Heart right ventricle (tissue), 16 donors: ENCODE data around the gene KIF3B. TPM values are rescaled to one million over a fixed set of nuclear protein-coding genes. Genes with fewer than 3 reads are reported as not detected.

Experiments used
- ATAC-seq, 8 donors: fragments of 200-7000 bp; cut with Tn5 transposase; one replicate each; pipeline ENCODE4 v1.9.1; 2020; ENCODE audit warnings: mild to moderate bottlenecking in 8 of 8, moderate library complexity in 8 of 8, moderate number of reproducible peaks in 1 of 8
- DNase-seq, 2 donors: peaks; one replicate each; pipeline ENCODE4 v3.0.0-alpha.2; 2020
- H3K27ac ChIP-seq, 10 donors: fragments of 200-600 bp; sonication (generic) in 2 of 10; one replicate each; pipeline versions ENCODE4 v1.5.0 to v1.8.0; 2020 to 2022; ENCODE audit warnings: mild to moderate bottlenecking in 3 of 10
- H3K27me3 ChIP-seq, 7 donors: fragments of 200-600 bp; one replicate each; pipeline ENCODE4 v1.8.0; 2021 to 2022; ENCODE audit warnings: mild to moderate bottlenecking in 2 of 7
- H3K36me3 ChIP-seq, 9 donors: fragments of 200-600 bp; sonication (generic) in 1 of 9; one replicate each; pipeline versions ENCODE4 v1.5.0 to v1.8.0; 2020 to 2022; ENCODE audit warnings: mild to moderate bottlenecking in 2 of 9
- H3K4me1 ChIP-seq, 9 donors: fragments of 200-600 bp; sonication (generic) in 1 of 9; one replicate each; pipeline versions ENCODE4 v1.5.0 to v1.8.0; 2020 to 2022; ENCODE audit warnings: mild to moderate bottlenecking in 4 of 9
- H3K4me3 ChIP-seq, 10 donors: fragments of 200-600 bp; sonication (generic) in 2 of 10; one replicate each; pipeline versions ENCODE4 v1.5.0 to v1.8.0; 2020 to 2022; ENCODE audit warnings: mild to moderate bottlenecking in 7 of 10, moderate library complexity in 2 of 10
- H3K9me3 ChIP-seq, 11 donors: fragments of 200-600 bp in 10 of 11; sonication (generic) in 2 of 11; one replicate each; pipeline versions ENCODE4 v1.5.0 to v1.8.0; 2013 to 2022; ENCODE audit warnings: mild to moderate bottlenecking in 2 of 11, control low read depth in 1 of 11, moderate library complexity in 1 of 11
- WGBS, 2 donors: extraction: QIAGEN DNeasy Blood & Tissue Kit; methylation state at CpG; one replicate each; pipeline ENCODE4 v1.1.7; 2013; ENCODE audit warnings: inconsistent platforms in 1 of 2; 5-methylcytosine and 5-hydroxymethylcytosine counted together
- intact Hi-C, 10 donors: fragments of 100-400 bp; cut with DNase I; formaldehyde crosslinking; loops; one replicate each; pipeline versions ENCODE4 v1.11.1 to v1.14.2; 2022
- polyA plus RNA-seq, 2 donors: library from polyadenylated mRNA; stranded (reverse); fragments of 200-250 nt; gene quantifications; one replicate each; pipeline ENCODE4 v1.2.3, GENCODE V29; 2013
- total RNA-seq, 10 donors: library from RNA; stranded (reverse); fragmentation: NEBNext Ultra II Directional in 3 of 10; extraction: Animal tissue kit (Norgen Biotek cat#: 25700) in 3 of 10; gene quantifications; one replicate each; pipeline versions ENCODE4 v1.2.1 to v1.2.4, GENCODE V29; 2021 to 2023
- TF ChIP-seq, protein P1 (sequence below), 9 donors: fragments of 200-600 bp; sonication (generic) in 2 of 9; IDR thresholded peaks; one replicate each; pipeline versions ENCODE4 v1.5.0 to v1.8.0; 2021 to 2022; ENCODE audit warnings: antibody characterized with exemption in 9 of 9, mild to moderate bottlenecking in 5 of 9, moderate library complexity in 1 of 9
- donor health status: Arrhythmogenic right ventricular cardiomyopathy.
- donor health status: ischemic (EF 13 %, LVEDD 7.1; RV severe dilation, severe dysfunction).
- donor health status: healthy with polysubstance abuse.
- donor health status: DM: no; HTN: yes; CAD: no.
- donor health status: DM: no; HTN: no; CAD: no.
- donor health status: ischemic (EF 25% LVEDD 6.9; RV normal size, moderate dysfunction).
- donor health status: ischemic (EF 25% LVEDD 5.7; RV mildly dilated, moderate dysfunction).
- donor health status: healthy.
- donor health status: DM: yes; HTN: yes; CAD: no.
- donor health status: Ischemic cardiomyopathy.
- donor health status: ischemic (EF 35%, LVEDD 5.7; RV mildly dilated, moderate dysfunction).
- donor health status: nonischemic (EF 11% LVEDD 7.7; RV severe dilation, severe dysfunction).
- donor health status: DM: yes; HTN: yes; CAD: no.
- donor health status: PGD.
- donor health status: ischemic (EF 29% LVEDD 5.4; RV normal size, mild dysfunction).
- donor health status: nonischemic (EF 23%, LVEDD 6.1; RV moderate dilation, normal function).

Gene KIF3B
- total and polyA plus RNA-seq, 12 donors, result 4.7 to 16.3 (median 11.1) TPM

DNA sequence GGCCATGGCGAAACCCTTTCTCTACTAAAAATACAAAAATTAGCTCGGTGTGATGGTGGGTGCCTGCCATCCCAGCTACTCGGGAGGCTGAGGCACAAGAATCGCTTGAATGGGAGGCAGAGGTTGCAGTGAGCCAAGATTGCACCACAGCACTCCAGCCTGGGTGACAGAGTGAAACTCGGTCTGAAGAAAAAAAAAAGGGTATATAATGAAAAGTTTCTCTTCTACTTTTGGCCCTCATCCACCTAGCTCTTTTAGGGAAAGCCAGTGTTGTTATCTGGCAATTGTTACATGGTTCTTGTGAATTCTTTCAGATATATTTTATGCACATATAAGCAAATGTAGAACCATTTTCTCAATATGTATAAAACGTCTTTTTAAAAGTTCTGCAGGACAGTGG, 19.0 kb downstream of the KIF3B start:
- ATAC-seq (no peak), DNase-seq (no peak)
- no peak overlapping the region for H3K27ac ChIP-seq
- intact Hi-C loops, result no loop called here
- 72 to 73% methylated on average over 6 of the region's 6 CpGs for WGBS, 2 donors
- no peaks in the 10 kb centered on the region for H3K9me3 ChIP-seq
- H3K27me3 ChIP-seq, result no peaks in the 10 kb centered on the region
- H3K36me3 ChIP-seq, result no peaks in the 10 kb centered on the region
- TF ChIP-seq, protein P1, sequence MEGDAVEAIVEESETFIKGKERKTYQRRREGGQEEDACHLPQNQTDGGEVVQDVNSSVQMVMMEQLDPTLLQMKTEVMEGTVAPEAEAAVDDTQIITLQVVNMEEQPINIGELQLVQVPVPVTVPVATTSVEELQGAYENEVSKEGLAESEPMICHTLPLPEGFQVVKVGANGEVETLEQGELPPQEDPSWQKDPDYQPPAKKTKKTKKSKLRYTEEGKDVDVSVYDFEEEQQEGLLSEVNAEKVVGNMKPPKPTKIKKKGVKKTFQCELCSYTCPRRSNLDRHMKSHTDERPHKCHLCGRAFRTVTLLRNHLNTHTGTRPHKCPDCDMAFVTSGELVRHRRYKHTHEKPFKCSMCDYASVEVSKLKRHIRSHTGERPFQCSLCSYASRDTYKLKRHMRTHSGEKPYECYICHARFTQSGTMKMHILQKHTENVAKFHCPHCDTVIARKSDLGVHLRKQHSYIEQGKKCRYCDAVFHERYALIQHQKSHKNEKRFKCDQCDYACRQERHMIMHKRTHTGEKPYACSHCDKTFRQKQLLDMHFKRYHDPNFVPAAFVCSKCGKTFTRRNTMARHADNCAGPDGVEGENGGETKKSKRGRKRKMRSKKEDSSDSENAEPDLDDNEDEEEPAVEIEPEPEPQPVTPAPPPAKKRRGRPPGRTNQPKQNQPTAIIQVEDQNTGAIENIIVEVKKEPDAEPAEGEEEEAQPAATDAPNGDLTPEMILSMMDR (IDR thresholded peaks at IDR 0.05), result no peak
- H3K4me1 ChIP-seq, result peaks cover 0 to 17% (median 12%) of the 10 kb centered on the region in 9 donors
- H3K4me3 ChIP-seq, result no peak overlapping the region

DNA sequence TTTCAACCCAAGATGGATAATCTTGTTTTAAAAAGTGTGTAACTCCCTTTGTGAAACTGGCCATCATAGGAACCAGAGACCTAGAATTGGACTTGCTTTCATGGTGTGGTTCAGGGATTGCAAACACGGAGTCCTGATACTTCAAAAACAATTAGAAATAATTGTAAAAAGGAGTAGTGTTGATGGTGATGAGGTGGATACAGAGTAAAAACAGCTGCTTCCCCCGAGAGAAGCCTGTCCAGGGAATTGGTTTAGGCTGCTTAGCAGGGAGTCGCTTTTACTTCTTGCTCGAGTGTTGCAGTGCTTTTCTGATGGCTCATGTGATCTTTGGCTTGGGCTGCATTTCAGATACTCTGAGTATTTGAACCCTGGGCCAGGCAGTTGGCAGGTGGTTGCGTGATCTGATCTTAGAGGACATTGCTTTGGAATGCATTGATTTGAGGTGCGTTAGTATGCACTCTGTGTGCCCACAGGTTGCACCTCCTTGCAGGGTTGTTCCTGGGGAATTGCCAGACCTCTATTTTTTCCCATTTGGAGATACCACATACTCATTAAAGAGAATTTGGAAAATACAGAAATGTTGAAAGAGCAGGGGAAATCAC, 19.5 kb downstream of the KIF3B start:
- no peak for ATAC-seq
- Histone ChIP-seq H3K4me3 (no peak overlapping the region), H3K36me3 (no peaks in the 10 kb centered on the region), H3K9me3 (no peaks in the 10 kb centered on the region), H3K4me1 (peaks cover 0 to 17% (median 12%) of the 10 kb centered on the region in 9 donors), H3K27ac (no peak overlapping the region), H3K27me3 (no peaks in the 10 kb centered on the region)
- intact Hi-C loops, result no loop called here
- WGBS, 2 donors, result 42 to 49% methylated on average over 6 of the region's 6 CpGs
- TF ChIP-seq, protein P1 (IDR thresholded peaks at IDR 0.05), result no peak
- DNase-seq, result no peak

DNA sequence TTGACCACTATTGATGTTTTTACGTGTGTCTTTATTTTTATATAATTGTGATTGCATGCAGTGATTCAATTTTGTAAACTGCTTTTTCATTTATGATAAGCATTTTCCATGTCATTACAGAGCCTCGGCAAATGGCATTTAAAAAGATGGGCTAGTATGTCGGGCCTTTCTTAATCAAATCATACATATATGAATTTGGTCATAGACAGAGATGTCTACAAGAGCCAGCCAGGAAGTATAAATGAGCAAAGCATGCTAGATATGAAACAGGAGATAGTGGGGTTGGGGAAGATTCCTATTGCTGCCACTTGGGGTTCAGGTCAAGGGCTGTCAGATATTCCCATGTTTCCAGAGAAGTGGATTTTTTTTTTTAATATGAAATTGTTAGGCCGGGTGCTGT, 20.0 kb downstream of the KIF3B start:
- no peak for DNase-seq
- ATAC-seq, result no peak
- Histone ChIP-seq H3K27ac (no peak overlapping the region), H3K4me3 (no peak overlapping the region), H3K36me3 (no peaks in the 10 kb centered on the region), H3K4me1 (peaks cover 0 to 22% (median 12%) of the 10 kb centered on the region in 9 donors), H3K27me3 (no peaks in the 10 kb centered on the region), H3K9me3 (no peaks in the 10 kb centered on the region)
- TF ChIP-seq, protein P1 (IDR thresholded peaks at IDR 0.05), result no peak
- intact Hi-C loops, result no loop called here
- 84 to 88% methylated on average over 4 of the region's 4 CpGs for WGBS, 2 donors

DNA sequence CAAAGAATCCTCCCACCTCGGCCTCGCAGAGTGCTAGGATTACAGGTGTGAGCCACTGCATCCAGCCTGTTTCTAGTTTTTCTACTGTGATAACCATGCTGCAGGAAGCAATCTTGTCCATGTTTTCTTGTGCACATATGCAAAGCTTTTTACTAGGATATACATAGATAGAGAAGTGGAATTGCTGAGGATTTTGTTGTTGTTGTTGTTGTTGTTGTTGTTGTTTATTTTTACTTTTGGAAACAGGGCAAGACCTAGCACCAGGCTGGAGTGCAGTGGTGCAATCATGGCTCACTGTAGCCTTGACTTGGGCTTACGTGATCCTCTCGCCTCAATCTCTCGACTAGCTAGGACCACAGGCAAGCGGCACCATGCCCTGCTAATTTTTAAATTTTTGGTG, 23.2 kb downstream of the KIF3B start:
- ATAC-seq, result no peak
- intact Hi-C loops, result no loop called here

More for the DNA sequence above, 23.2 kb downstream of the KIF3B start:
- Histone ChIP-seq H3K27me3 (no peaks in the 10 kb centered on the region), H3K4me1 (peaks cover 0 to 27% (median 12%) of the 10 kb centered on the region in 9 donors), H3K4me3 (no peak overlapping the region), H3K27ac (no peak overlapping the region), H3K9me3 (no peaks in the 10 kb centered on the region), H3K36me3 (no peaks in the 10 kb centered on the region)
- TF ChIP-seq, protein P1 (IDR thresholded peaks at IDR 0.05), result no peak
- DNase-seq, result no peak
- WGBS, 2 donors, result 98% methylated on average over 6 of the region's 6 CpGs
